ENCODE results near the gene SEMA6D. TPM values are rescaled to one million over a fixed set of nuclear protein-coding genes. Genes with fewer than 3 reads are reported as not detected.

The SEMA6D gene
- total and polyA plus RNA-seq, 2 donors (not counting 1 experiment from before 2014, with no cell fraction given): 2.4 to 13.4 TPM

DNA sequence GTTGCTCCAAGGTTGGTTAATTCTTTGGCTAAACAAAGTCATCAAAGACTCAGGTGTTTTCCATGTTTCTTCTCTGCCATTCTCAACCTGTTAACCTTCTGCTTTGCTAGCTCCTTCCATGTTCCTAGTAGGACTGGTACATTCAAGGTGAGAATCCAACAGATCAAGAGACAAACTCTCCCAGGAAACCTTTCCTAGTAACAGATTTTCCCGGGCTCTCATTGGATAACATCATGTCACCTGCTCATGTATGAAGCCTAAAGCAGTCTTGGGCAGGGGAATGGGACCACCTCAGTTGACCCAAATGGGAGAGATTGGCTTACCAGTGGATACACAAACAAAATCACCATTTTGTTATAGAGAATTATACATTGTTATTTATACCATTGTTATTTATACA lies 14.9 kb downstream of the SEMA6D start:
- no peaks in the 10 kb centered on the region for H3K36me3 ChIP-seq (ENCODE audit: control insufficient read depth, insufficient read depth, low read length)
- H3K27ac ChIP-seq (ENCODE audit: insufficient read depth, low read length): no peak overlapping the region
- no peak overlapping the region for H2AFZ ChIP-seq (ENCODE audit: low read length)
- TF ChIP-seq CTCF (conservative IDR thresholded peaks at IDR 0.05 in 1 of 2, IDR thresholded peaks at IDR 0.05 in 1 of 2; ENCODE audit: low read depth in 1 of 2, low read length in 2 of 2) (no peak), EZH2 (IDR thresholded peaks at IDR 0.05; ENCODE audit: low read length, missing control alignments) (no peak)
- peaks cover 2% of the 10 kb centered on the region for H3K4me1 ChIP-seq (ENCODE audit: control insufficient read depth, extremely low read depth, insufficient read depth, low read length)
- no peak for DNase-seq (ENCODE audit: low read depth in 2 of 2)
- H3K4me3 ChIP-seq (replicated peaks in 1 of 4; ENCODE audit: control extremely low read depth in 1 of 4, insufficient read depth in 1 of 4, low read depth in 3 of 4, low read length in 4 of 4): no peak overlapping the region
- H3K9me3 ChIP-seq (ENCODE audit: control insufficient read depth, insufficient read depth, low read depth, low read length): no peaks in the 10 kb centered on the region
- H3K79me2 ChIP-seq (ENCODE audit: control insufficient read depth, insufficient read depth, low read length): no peaks in the 10 kb centered on the region
- H3K27me3 ChIP-seq (ENCODE audit: control insufficient read depth, insufficient read depth, low read length): no peaks in the 10 kb centered on the region
- no peak overlapping the region for H3K9ac ChIP-seq (ENCODE audit: insufficient read depth, low read length)
- H3K4me2 ChIP-seq (ENCODE audit: extremely low read depth, insufficient read depth, low read length): no peak overlapping the region
- no peaks in the 10 kb centered on the region for H4K20me1 ChIP-seq (ENCODE audit: control insufficient read depth, extremely low read depth, insufficient read depth, low read length)

DNA sequence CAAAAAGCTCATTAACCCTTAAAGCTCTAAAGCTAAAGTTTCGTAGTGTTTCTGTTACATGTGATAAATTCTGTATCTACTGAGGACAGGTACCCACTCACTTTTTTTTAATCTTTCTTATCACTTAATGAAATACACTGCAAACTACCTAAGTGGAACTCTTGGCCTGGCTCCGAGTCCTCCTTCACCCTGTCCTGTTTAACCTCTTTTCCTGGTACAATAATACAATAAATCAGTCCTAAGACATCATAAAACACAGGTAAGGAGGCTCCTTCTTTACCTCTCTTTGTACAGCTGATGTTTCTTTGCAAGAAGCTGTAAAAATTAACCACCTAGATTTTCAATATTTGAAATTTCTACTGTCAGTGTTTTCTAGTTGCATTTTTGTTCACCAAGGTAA lies 15.8 kb downstream of the SEMA6D start:
- Histone ChIP-seq H3K79me2 (ENCODE audit: control insufficient read depth, insufficient read depth, low read length) (no peaks in the 10 kb centered on the region), H3K4me2 (ENCODE audit: extremely low read depth, insufficient read depth, low read length) (no peak overlapping the region), H3K27ac (ENCODE audit: insufficient read depth, low read length) (no peak overlapping the region), H3K27me3 (ENCODE audit: control insufficient read depth, insufficient read depth, low read length) (no peaks in the 10 kb centered on the region), H3K4me1 (ENCODE audit: control insufficient read depth, extremely low read depth, insufficient read depth, low read length) (peaks cover 2% of the 10 kb centered on the region), H3K9ac (ENCODE audit: insufficient read depth, low read length) (no peak overlapping the region), H3K36me3 (ENCODE audit: control insufficient read depth, insufficient read depth, low read length) (no peaks in the 10 kb centered on the region), H3K9me3 (ENCODE audit: control insufficient read depth, insufficient read depth, low read depth, low read length) (no peaks in the 10 kb centered on the region), H3K4me3 (replicated peaks in 1 of 4; ENCODE audit: control extremely low read depth in 1 of 4, insufficient read depth in 1 of 4, low read depth in 3 of 4, low read length in 4 of 4) (no peak overlapping the region), H4K20me1 (ENCODE audit: control insufficient read depth, extremely low read depth, insufficient read depth, low read length) (no peaks in the 10 kb centered on the region), H2AFZ (ENCODE audit: low read length) (no peak overlapping the region)
- DNase-seq (ENCODE audit: low read depth in 2 of 2): no peak
- TF ChIP-seq EZH2 (IDR thresholded peaks at IDR 0.05; ENCODE audit: low read length, missing control alignments) (no peak), CTCF (conservative IDR thresholded peaks at IDR 0.05 in 1 of 2, IDR thresholded peaks at IDR 0.05 in 1 of 2; ENCODE audit: low read depth in 1 of 2, low read length in 2 of 2) (no peak)

DNA sequence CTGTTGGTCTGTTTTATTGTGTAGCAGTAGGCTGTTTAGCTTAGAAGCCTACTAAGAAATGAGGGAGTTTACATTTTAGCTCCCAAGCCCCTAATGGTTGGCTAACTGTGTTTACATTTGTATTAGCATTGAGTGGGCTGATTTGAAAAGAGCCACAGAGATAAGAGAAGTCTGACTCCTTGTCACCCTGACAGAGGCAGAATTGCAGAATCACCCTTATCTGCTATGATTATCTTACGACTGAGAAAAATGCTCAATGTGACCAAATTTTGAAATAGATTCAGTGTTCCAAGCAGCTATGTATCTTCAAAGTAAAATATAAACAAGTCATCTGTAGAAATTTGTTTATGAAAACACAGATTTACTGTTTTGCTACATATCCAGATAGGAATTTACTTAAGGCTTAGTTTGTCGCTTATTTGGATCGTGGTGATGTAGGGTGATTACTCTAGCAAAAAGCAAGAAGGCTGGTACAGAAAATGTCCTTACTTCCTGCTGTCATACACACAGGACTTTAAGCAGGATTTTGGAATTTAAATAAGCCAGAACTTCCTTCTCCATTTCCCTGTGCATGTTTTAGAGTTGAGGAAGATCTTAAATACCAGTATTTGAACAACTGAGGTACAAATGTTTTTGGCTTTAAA lies 19.0 kb downstream of the SEMA6D start:
- Histone ChIP-seq H3K27me3 (ENCODE audit: control insufficient read depth, insufficient read depth, low read length) (no peaks in the 10 kb centered on the region), H3K4me1 (ENCODE audit: control insufficient read depth, extremely low read depth, insufficient read depth, low read length) (peaks cover 2% of the 10 kb centered on the region), H3K79me2 (ENCODE audit: control insufficient read depth, insufficient read depth, low read length) (no peaks in the 10 kb centered on the region), H2AFZ (ENCODE audit: low read length) (no peak overlapping the region), H3K4me2 (ENCODE audit: extremely low read depth, insufficient read depth, low read length) (peak overlapping the region; percentile 52), H3K27ac (ENCODE audit: insufficient read depth, low read length) (no peak overlapping the region), H3K36me3 (ENCODE audit: control insufficient read depth, insufficient read depth, low read length) (no peaks in the 10 kb centered on the region), H4K20me1 (ENCODE audit: control insufficient read depth, extremely low read depth, insufficient read depth, low read length) (no peaks in the 10 kb centered on the region), H3K9me3 (ENCODE audit: control insufficient read depth, insufficient read depth, low read depth, low read length) (no peaks in the 10 kb centered on the region), H3K9ac (ENCODE audit: insufficient read depth, low read length) (no peak overlapping the region), H3K4me3 (replicated peaks in 1 of 4; ENCODE audit: control extremely low read depth in 1 of 4, insufficient read depth in 1 of 4, low read depth in 3 of 4, low read length in 4 of 4) (no peak overlapping the region)
- TF ChIP-seq EZH2 (IDR thresholded peaks at IDR 0.05; ENCODE audit: low read length, missing control alignments): no peak
- no peak for TF ChIP-seq CTCF (conservative IDR thresholded peaks at IDR 0.05 in 1 of 2, IDR thresholded peaks at IDR 0.05 in 1 of 2; ENCODE audit: low read depth in 1 of 2, low read length in 2 of 2)
- peak in 1 of 2 donors; percentile 38 for DNase-seq (ENCODE audit: low read depth in 2 of 2)
